Measurements from ENCODE around the gene CYSRT1. TPM values are rescaled to one million over a fixed set of nuclear protein-coding genes. Genes with fewer than 3 reads are reported as not detected.
A peak's percentile ranks its signal among the peaks of the same experiment; 100 is the strongest.
"Not testable (repeated sequence)": the region's sequence is repeated elsewhere in the genome, so short reads cannot be mapped to it uniquely, and the experiment has no call there.

Gene CYSRT1
- polyA plus RNA-seq, 1 donor, result 13.2 TPM

DNA sequence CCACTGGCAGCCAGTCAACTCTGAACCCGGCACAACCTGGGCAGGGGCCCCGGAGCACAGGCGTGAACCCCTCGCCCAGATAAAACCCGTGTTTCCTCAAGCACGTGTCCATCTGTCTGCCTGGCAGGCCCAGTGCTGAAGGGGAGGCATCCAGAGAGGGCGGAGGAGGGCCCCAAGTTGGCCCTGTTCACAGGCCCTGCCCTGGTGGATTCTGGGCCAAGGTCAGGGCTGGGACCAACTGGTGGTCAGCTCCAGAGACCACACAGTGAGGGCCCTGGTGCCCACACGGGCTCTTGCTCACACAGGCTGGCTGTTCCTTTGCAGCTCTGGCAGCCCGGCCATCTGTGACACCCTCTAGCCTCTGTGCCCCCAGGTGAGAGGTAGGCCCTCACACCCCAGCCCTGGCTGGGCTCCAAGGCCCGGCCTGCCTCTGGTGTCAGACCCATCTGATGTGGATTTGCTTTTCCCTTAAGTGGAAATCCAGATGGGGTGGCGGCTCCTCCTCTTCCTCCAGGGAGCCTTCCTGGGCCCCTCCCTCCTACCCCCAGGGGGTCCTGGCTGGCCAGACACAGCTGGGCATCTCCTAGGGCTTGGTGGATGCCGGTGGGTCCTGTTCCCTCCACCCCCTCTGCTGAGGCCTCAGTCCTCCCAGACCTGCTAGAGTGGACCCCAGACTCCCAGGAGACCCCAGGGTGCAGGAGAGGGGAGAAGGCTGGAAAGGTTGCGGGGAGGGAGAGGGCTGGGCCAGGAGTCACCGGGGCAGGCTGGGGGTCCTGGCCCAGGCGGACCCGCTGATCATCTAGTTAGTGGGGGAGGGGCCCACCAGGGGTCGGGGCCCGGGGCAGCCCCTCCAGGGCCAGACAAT lies 25.6 kb downstream of the CYSRT1 start:
- DNase-seq, result no peak

DNA sequence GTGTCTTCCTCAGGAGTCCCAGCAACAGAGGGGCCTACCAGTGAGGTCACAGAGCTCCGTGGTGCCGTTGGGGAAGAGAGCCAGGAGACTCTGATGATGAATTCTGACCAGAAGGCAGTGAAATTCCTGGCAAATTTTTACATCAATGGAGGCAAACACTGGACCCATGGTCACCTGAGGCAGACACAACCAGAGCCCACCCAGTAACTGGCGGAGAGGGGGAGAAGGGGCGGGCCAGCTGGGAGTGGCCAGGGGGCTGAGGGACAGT lies 26.2 kb downstream of the CYSRT1 start, which contains the start of gene STPG3:
Gene STPG3 (plus strand): TSS at position 93 of the 268 bp plus-strand sequence. CDS start 1 bp downstream, at position 94.
- DNase-seq, result no peak

DNA sequence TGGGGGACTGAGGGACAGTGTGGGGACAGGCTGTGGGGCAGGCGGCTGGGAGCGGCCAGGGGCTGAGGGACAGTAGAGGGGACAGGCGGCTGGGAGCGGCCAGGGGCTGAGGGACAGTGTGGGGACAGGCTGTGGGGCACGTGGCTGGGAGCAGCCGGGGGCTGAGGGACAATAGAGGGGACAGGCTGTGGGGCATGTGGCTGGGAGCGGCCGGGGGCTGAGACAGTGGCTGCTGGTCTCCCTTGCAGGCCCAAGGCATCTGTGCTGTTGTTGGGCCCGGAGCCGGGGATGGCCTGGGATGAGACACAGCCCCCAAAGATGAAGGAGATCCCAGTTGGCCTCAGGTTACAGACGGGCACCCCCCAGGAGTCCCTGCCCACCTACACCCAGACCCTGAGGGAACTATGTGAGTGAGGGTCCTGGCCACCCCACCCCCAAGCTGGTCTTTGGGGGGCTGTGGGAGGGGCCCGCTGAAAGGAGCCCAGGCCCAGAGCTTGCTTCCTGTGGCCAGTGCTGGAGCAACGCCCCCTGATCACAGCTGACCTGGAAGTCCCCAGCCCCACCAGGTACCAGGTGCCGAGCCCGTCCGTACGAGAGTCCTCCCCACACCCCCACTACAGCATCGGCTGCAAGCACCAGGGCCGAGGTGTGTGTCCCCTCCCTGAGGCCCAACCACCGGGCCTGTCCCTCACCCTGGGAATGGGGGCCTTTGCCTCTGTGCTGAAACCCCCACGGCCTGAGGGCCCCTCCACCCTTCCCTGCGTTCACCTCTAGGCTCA lies 26.7 kb downstream of the CYSRT1 start:
- no peak for DNase-seq

DNA sequence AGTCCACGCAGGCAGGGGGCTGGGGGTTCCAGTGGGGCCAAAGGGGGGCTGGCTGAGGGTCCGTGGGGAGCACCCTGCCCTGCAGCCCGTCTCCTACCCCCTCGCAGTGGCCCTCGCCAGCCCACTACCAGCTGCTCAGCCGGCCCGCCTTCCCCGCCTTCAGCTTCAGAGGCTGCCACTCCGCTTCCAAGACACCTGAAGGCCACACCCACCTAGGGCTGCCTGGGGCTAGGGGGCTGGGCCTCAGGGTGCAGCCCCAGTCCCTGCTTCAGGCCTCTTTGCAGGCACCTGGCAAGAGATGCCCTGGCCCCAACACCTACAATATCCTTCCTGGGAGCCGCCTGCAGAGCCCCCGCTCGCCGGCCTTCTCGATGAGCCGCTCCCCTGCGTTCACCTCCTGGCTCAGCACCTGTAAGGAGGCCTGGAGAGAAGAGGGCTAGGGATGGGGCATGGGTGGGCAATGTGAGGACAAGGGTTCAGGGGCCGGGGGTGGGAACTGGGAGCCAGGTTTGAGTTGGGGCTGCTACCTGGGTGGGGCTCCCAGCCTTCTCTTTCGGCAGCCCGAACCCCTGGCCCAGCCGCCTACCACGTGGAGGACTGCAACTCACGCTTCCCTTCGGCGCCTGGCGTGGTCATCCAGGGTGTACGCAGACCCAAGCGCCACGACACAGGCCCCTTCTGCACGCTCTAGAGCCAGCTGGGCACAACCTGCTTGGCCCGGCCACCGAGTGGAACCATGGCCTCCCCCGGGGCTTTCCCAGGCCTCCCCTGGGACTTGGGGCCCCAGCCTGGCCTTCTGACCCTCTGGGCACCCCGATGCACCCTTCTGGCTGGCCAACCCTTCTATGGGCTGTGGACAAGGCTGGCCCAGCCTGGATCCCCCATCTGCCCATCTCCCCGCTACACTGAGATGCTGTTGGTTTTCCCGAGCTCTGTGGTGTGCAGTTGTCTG lies 27.9 kb downstream of the CYSRT1 start:
- no peak for DNase-seq

DNA sequence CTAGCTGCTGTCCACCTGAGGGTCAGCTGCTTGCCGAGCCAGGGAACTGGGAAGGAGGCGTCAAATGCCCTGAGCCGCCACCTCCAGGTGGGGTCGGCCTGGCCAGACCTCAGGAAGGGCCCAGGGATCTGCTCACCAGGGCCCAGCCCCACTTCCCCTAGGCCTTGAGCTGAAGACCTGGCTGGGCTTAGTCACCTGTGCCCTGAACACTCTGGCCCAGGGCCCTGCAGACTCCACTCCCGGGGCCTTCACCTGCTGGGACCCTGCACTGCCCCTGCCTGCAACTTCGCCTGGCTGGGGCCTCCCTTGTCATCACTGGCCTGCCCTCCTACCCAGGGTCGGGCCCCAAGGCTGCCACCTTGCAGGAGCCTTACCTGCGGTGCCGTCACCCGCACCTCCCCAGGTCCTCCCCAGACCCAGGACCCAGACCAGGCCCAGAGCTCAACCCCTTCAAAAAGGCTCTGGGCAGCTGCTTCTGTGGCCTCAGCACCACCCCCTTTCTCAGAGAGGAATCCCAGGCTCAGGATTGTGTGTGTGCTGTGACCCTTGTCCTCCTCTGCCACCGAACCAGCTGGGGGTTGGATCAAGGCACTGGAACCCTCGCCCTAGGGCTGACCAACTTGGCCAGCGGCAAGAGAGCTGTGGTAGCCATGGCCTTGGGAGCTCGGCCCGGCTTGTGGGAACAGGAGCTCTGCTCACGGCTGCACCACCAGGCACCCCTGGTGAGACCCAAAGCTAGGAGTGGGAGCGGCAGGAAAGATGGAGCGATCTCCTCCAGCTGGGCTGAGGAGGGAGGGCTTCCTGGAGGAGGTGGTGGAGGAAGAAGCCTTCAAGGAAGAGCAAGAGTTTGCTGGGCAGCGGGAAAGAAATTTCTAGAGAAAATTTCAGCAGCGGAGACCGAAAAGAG lies 29.0 kb downstream of the CYSRT1 start:
- no peak for DNase-seq

DNA sequence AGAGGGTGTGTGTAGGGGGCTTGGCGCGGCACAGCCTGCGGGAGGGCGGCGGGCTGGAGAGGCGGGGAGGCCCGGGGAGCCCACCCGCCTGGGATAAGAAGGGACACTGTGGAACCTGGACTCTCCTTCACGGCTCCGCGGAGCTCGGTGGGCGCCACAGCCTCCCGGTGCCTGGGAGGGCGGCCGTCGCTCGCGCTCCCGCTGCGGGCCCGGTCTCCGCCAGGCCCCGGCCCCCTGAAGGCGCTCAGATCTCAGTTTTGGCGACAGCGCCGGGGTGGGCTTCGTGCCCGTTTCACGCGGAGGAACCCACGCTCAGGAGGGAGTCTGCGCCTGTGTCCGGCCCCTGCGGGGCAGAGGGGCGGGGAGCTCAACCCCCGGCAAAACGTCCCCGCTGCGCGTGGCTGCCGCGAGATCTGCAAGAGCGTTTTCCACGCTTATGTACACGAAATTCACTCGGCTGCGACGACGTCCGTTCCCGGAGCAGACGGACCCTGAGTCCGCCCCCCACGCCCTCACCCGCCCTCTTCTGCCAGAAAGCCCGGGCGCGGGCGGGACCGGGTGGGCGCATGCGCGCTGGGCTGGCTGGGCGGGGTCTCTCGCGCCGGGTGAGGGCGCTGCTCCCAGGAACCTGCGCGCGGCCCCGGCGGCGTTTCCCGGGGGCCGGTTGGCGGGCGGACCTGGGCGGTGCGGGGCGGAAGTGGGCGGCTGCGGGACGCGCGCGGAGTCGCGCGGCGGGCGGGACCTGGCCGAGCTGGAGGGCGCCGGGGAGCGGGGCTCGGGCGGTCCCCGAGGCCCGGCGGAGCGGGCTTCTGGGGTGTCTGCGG lies 29.9 kb downstream of the CYSRT1 start, which contains the start of gene NELFB:
Gene NELFB (plus strand): TSS at position 704 of the 824 bp plus-strand sequence.
- peak; percentile 91 for DNase-seq

DNA sequence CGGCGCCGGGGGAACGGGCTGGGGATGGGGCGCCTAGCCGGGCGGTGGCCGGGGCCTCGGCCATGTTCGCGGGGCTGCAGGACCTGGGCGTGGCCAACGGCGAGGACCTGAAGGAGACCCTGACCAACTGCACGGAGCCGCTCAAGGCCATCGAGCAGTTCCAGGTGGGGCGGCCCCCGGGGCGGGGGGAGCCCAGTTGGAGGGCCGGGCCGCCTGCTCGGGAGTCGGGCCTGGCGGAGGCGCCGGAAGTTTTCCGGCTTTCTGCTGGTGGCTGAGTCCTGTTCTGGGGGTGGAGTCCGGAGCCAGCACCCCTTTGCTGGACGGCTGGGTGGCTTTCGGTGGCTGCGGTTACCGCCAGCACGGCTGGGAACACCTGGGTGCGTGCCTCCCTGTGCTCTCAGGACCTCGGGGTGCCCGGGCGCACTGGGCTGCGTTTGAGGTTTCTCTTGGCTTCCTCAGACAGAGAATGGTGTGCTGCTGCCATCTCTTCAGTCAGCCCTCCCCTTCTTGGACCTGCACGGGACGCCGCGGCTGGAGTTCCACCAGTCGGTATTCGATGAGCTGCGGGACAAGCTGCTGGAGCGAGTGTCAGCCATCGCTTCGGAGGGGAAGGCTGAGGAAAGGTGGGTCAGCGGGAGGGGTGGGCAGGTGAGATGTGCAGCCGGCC lies 30.6 kb downstream of the CYSRT1 start:
- DNase-seq, result no peak

DNA sequence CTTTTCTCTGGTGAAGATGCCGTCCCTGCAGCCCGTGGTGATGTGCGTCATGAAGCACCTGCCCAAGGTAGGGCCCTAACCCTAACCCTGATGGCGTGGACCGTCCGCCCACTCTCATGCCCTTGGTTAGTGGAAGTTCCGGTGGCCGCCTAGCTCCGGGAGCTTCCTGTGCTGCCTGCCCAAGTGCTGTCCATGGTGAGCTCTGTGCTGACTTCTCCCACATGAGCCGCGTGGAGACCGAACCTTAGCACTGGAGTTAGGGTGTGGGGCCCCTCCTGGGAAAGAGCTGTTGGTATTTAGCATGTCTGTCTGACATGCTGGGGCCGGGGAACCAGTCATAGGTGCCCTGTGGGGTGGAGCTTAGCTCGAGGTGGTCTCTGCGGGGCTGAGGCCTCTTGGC lies 31.4 kb downstream of the CYSRT1 start:
- no peak for DNase-seq

DNA sequence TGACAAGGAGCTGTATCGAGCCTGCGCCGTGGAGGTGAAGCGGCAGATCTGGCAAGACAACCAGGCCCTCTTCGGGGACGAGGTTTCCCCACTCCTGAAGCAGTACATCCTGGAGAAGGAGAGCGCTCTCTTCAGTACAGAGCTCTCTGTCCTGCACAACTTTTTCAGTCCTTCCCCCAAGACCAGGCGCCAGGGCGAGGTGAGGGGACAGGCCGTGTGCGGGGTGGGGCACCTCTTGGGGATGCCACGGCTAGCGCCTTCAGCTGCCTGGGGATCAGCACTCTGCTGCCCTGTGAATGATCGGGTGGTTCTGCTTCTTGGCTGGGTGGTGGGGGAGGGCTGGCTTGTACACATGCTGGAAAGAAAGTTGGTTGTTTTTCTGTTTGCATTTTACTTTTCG lies 31.9 kb downstream of the CYSRT1 start:
- DNase-seq, result no peak

DNA sequence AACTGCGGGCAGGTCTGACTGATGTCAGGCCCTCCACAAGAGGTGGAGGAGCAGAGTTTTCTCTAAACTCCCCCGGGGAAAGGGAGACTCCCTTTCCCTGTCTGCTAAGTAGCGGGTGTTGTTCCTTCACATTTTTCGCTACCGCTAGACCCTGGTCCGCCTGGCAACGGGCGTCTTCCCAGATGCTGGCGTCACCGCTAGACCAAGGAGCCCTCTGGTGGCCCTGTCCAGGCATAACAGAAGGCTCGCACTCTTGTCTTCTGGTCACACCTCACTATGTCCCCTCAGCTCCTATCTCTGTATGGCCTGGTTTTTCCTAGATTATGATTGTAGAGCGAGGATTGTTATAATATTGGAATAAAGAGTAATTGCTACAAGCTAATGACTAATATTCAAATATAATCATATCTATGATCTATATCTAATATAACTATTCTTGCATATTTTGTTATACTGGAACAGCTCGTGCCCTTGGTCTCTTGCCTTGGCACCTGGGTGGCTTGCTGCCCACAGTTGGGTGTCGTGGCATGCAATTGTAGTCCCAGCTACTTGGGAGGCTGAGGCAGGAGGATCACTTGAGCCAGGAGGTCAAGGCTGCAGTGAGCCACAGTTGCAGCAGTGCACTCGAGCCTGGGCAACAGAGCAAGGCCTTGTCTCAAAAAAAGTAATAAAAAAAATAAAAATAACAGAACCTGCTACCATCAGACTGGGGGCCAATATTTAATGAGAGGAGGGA lies 37.4 kb downstream of the CYSRT1 start:
- not testable (repeated sequence) for DNase-seq

DNA sequence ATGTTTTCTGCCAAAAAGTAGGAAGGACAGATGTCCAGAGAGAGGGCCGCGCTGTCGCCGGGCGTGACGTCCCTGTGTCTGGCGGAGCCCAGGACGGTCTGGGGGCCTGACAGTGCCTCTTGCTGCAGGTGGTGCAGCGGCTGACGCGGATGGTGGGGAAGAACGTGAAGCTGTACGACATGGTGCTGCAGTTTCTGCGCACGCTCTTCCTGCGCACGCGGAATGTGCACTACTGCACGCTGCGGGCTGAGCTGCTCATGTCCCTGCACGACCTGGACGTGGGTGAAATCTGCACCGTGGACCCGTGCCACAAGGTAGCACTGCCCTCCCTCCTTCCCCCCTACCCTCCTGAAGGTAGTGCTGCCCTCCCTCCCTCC lies 37.9 kb downstream of the CYSRT1 start:
- no peak for DNase-seq

DNA sequence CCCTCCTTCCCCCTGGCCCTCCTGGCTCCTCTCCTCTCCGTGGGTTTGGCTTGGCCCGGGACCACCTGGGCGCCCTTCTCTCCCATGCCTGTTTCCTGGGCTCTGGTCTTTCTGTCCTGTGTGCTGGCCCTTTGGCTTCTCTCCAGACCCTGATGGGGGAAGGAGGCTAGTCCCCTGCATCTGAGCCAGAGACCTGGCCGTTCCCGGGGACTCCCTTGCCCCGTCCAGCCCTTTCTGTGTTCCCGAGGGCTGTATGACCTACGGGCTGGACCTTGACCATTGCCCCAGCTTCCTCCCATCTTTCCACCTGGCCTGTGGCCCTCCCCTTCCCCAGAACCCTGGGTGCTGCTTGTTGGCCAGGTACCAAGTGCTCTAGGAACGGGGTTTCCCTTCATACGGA lies 38.5 kb downstream of the CYSRT1 start:
- DNase-seq, result no peak

DNA sequence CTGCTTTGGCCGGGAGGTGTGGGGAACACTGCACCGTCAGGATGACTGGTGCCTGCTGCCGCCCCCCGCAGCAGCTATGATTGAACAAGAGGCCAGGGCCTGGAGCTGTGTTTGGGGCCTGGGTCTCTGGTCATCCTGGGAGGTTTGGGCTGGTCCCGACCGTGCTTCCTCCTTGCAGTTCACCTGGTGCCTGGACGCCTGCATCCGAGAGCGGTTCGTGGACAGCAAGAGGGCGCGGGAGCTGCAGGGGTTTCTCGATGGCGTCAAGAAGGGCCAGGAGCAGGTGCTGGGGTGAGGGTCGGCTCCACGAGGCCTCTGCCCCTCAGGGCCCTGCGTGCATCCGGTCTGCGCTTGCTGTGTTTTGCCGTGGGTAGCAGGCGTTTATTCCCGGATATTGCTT lies 39.1 kb downstream of the CYSRT1 start:
- DNase-seq, result no peak

DNA sequence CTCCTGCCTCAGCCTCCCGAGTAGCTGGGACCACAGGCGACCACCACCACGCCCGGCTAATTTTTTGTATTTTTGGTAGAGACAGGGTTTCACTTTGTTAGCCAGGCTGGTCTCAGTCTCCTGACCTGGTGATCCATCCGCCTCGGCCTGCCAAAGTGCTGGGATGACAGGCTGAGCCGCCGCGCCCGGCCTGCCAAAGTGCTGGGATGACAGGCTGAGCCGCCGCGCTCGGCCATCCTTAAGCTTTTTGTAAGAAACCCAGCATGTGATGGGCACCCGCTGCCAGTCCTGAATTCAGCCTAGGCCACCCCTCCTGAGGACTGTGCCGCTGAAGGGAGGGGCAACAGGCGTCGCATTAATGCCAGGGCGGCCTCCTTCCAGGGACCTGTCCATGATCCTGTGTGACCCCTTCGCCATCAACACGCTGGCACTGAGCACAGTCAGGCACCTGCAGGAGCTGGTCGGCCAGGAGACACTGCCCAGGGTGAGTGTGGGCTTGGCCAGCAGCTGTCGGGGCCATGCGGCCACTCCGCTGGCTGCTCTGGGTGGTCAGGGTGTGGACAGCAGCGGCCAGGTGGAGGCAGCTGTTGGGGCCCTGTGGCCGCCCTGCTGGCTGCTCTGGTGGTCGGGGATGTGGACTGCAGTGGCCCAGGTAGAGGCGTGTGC lies 40.7 kb downstream of the CYSRT1 start:
- DNase-seq, result no peak

DNA sequence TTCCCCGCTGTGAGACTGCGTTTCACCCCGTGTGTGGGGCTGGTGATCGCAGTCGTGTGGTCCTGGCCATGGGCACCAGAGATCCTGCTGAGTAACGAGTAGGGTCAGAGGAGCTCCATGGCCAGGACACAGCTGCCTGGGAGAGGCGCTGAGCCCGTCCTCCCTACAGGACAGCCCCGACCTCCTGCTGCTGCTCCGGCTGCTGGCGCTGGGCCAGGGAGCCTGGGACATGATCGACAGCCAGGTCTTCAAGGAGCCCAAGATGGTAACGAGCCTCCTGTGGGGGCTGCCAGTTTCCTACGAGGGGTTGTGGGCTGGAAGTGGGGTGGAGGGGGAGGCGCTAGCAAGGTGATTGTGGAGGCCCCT lies 41.2 kb downstream of the CYSRT1 start:
- DNase-seq, result no peak

DNA sequence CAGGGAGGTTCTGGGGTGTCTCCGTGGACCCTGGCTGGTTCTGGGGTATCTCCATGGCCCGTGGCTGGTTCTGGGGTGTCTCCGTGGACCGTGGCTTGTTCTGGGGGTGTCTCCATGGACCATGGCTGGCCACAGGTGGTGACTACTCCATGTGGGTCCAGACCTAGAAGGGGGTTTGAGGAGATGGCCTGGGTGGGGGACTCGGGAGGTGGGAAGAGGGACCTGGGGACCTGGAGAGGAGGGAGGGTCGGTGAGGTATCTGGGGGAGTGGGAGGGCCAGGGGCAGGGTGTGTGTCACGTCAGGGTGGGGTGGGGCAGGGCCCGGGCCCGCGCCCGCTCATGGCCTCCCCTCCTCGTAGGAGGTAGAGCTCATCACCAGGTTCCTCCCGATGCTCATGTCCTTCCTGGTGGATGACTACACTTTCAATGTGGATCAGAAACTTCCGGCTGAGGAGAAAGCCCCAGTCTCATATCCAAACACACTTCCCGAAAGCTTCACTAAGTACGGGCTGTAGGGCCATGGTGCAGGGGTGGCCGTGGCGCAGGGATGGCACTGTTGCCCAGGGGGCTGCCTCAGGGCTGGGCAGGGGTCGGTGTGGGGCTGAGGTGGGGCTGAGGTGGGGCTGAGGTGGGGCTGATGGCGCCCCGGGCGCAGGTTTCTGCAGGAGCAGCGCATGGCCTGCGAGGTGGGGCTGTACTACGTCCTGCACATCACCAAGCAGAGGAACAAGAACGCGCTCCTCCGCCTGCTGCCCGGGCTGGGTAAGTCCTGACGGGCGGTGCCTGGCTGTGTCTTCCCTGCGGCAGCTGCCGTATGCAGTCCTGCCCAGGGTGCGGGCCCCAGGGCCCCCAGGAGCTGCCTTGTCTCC lies 41.8 kb downstream of the CYSRT1 start:
- DNase-seq, result no peak

DNA sequence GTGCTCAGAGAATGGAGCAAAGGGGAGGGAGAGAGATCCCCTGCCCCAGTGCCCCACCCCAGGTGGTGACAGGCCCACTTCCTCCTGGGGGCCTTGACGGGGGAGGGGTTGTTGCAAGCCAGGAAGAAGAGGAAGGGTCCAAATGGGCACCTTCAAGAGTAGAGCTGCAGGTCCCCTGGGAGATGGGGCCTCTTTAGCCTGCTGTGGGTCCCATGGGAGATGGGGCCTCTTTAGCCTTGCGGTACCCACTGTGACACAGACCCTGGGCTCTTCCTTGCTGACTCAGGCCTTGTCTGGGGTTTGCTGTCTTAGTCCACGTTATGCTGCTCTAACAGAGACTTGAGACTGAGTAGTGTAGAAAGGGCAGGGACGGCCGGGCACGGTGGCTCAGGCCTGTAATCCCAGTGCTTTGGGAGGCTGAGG lies 43.0 kb downstream of the CYSRT1 start:
- no peak for DNase-seq

All from left kidney (tissue), 2 donors.